ENCODE results near the gene PTPN12.

PTPN12 gene

DNA sequence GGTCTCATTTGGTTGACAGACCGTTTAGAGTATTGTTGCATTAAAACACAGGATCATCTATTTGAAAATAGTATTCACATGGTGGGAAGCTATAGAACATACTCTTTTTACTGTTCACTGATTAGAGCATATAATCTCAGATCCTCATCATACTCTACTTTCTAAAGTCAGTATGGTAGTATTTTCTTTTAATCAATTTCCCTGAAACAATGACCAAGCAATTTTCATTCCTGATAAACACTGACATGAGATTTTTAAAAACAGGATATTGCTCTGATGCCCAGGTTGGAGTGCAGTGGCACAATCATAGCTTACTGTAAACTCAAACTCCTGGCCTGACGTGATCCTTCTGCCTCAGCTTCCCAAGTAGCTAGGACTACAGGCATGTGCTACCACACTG, 63.9 kb downstream of the PTPN12 start:
- Histone ChIP-seq H3K27me3 (replicated peaks in 2 of 5; ENCODE audit: control insufficient read depth in 4 of 5, insufficient read depth in 5 of 5, low read length in 4 of 5) (no peaks in the 10 kb centered on the region), H3K4me1 (ENCODE audit: control extremely low read depth in 1 of 4, control insufficient read depth in 4 of 4, insufficient read depth in 4 of 4, low read length in 3 of 4) (peaks cover 0 to 15% (median 4%) of the 10 kb centered on the region in 4 experiments), H3K9me3 (ENCODE audit: control extremely low read depth in 1 of 5, control insufficient read depth in 4 of 5, insufficient read depth in 2 of 5, low read depth in 1 of 5, low read length in 4 of 5) (no peaks in the 10 kb centered on the region), H3K27ac (ENCODE audit: insufficient read depth in 1 of 2, low read depth in 1 of 2, low read length in 2 of 2, poor library complexity in 1 of 2, severe bottlenecking in 2 of 2) (no peak overlapping the region), H3K36me3 (ENCODE audit: control insufficient read depth in 4 of 4, insufficient read depth in 4 of 4, low read length in 3 of 4) (peaks cover 4 to 17% (median 9%) of the 10 kb centered on the region in 4 experiments), H3K4me3 (ENCODE audit: control insufficient read depth in 1 of 7, extremely low read depth in 1 of 7, insufficient read depth in 4 of 7, low read depth in 2 of 7, low read length in 6 of 7) (no peak overlapping the region)
- ChIA-PET CTCF (interaction anchor here (1.3 kb wide), 1 partner anchor 160 kb away, joined by 4 read pairs; no protein-coding TSS in a partner anchor), POLR2A (no interaction called here)
- WGBS (ENCODE audit: insufficient coverage), result 89% methylated on average over 1 of the region's 2 CpGs
- DNase-seq, result no peak

DNA sequence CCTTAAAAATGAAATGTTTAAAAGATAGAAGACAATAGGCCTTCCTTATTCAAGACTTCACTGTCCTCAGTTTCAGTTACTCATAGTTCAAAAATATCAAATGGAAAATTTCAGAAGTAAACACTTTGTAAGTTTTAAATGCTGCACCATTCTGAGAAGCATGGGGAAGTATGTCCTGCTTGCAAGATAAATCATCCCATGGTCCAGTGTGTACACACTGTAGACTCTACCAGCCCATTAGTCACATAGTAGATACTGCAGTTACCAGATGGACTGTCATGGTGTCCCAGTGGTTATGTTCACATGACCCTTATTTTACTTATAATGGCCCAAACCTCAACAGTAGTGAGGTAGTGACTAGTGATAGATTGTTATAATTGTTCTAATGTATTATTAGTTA, 69.5 kb downstream of the PTPN12 start:
- POLR2A ChIA-PET, result no interaction called here
- peaks cover 4 to 16% (median 13%) of the 10 kb centered on the region in 4 experiments for H3K36me3 ChIP-seq (ENCODE audit: control insufficient read depth in 4 of 4, insufficient read depth in 4 of 4, low read length in 3 of 4)
- no peaks in the 10 kb centered on the region for H3K27me3 ChIP-seq (replicated peaks in 2 of 5; ENCODE audit: control insufficient read depth in 4 of 5, insufficient read depth in 5 of 5, low read length in 4 of 5)
- no peaks in the 10 kb centered on the region for H3K9me3 ChIP-seq (ENCODE audit: control extremely low read depth in 1 of 5, control insufficient read depth in 4 of 5, insufficient read depth in 2 of 5, low read depth in 1 of 5, low read length in 4 of 5)
- no peak overlapping the region for H3K27ac ChIP-seq (ENCODE audit: insufficient read depth in 1 of 2, low read depth in 1 of 2, low read length in 2 of 2, poor library complexity in 1 of 2, severe bottlenecking in 2 of 2)
- CTCF ChIA-PET, result no interaction called here
- no peak overlapping the region for H3K4me3 ChIP-seq (ENCODE audit: control insufficient read depth in 1 of 7, extremely low read depth in 1 of 7, insufficient read depth in 4 of 7, low read depth in 2 of 7, low read length in 6 of 7)
- peaks cover 0 to 3% (median 0%) of the 10 kb centered on the region in 4 experiments for H3K4me1 ChIP-seq (ENCODE audit: control extremely low read depth in 1 of 4, control insufficient read depth in 4 of 4, insufficient read depth in 4 of 4, low read length in 3 of 4)
- DNase-seq, result no peak

DNA sequence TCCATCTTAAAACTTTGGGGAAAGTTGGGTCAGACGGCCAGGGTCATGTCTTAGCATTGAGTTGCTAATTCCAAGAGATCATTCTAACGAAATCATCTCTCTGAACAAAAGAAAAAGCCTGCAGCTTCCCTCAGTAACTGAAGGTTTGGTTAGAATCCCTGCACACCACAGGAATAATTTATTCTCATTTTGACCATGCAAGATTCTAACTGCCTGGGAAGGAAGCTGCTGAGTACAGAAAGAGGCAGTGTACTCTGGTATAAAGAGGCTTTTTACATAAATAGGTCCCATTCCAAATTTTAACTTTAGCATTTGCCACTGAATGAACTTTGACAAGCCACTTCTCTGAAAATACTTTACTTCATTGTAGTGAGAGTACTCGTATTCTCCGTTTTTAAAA, 82.2 kb downstream of the PTPN12 start:
- Histone ChIP-seq H3K4me1 (ENCODE audit: control extremely low read depth in 1 of 4, control insufficient read depth in 4 of 4, insufficient read depth in 4 of 4, low read length in 3 of 4) (peaks cover 0 to 6% (median 0%) of the 10 kb centered on the region in 4 experiments), H3K4me3 (ENCODE audit: control insufficient read depth in 1 of 7, extremely low read depth in 1 of 7, insufficient read depth in 4 of 7, low read depth in 2 of 7, low read length in 6 of 7) (no peak overlapping the region), H3K9me3 (ENCODE audit: control extremely low read depth in 1 of 5, control insufficient read depth in 4 of 5, insufficient read depth in 2 of 5, low read depth in 1 of 5, low read length in 4 of 5) (no peaks in the 10 kb centered on the region), H3K27ac (ENCODE audit: insufficient read depth in 1 of 2, low read depth in 1 of 2, low read length in 2 of 2, poor library complexity in 1 of 2, severe bottlenecking in 2 of 2) (no peak overlapping the region), H3K27me3 (replicated peaks in 2 of 5; ENCODE audit: control insufficient read depth in 4 of 5, insufficient read depth in 5 of 5, low read length in 4 of 5) (no peaks in the 10 kb centered on the region), H3K36me3 (ENCODE audit: control insufficient read depth in 4 of 4, insufficient read depth in 4 of 4, low read length in 3 of 4) (peaks cover 5 to 26% (median 10%) of the 10 kb centered on the region in 4 experiments)
- CTCF ChIA-PET, result interaction anchor here (1.6 kb wide), 1 partner anchor 141 kb away, joined by 3 read pairs; no protein-coding TSS in a partner anchor
- DNase-seq, result no peak
- POLR2A ChIA-PET, result no interaction called here
- WGBS (ENCODE audit: insufficient coverage), result 100% methylated on average over 2 of the region's 4 CpGs

DNA sequence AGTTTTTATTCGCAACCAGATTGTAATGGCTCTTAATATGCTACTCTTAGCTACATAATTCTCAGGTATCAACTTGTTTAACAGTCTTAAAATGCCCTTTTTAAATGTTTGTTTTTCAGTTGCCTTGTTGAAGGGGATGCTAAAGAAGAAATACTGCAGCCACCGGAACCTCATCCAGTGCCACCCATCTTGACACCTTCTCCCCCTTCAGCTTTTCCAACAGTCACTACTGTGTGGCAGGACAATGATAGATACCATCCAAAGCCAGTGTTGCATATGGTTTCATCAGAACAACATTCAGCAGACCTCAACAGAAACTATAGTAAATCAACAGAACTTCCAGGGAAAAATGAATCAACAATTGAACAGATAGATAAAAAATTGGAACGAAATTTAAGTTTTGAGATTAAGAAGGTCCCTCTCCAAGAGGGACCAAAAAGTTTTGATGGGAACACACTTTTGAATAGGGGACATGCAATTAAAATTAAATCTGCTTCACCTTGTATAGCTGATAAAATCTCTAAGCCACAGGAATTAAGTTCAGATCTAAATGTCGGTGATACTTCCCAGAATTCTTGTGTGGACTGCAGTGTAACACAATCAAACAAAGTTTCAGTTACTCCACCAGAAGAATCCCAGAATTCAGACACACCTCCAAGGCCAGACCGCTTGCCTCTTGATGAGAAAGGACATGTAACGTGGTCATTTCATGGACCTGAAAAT, 89.7 kb downstream of the PTPN12 start:
- Histone ChIP-seq H3K9me3 (ENCODE audit: control extremely low read depth in 1 of 5, control insufficient read depth in 4 of 5, insufficient read depth in 2 of 5, low read depth in 1 of 5, low read length in 4 of 5) (no peaks in the 10 kb centered on the region), H3K36me3 (ENCODE audit: control insufficient read depth in 4 of 4, insufficient read depth in 4 of 4, low read length in 3 of 4) (peaks cover 6 to 27% (median 19%) of the 10 kb centered on the region in 4 experiments), H3K27me3 (replicated peaks in 2 of 5; ENCODE audit: control insufficient read depth in 4 of 5, insufficient read depth in 5 of 5, low read length in 4 of 5) (no peaks in the 10 kb centered on the region), H3K27ac (ENCODE audit: insufficient read depth in 1 of 2, low read depth in 1 of 2, low read length in 2 of 2, poor library complexity in 1 of 2, severe bottlenecking in 2 of 2) (no peak overlapping the region), H3K4me3 (ENCODE audit: control insufficient read depth in 1 of 7, extremely low read depth in 1 of 7, insufficient read depth in 4 of 7, low read depth in 2 of 7, low read length in 6 of 7) (no peak overlapping the region), H3K4me1 (ENCODE audit: control extremely low read depth in 1 of 4, control insufficient read depth in 4 of 4, insufficient read depth in 4 of 4, low read length in 3 of 4) (no peaks in the 10 kb centered on the region)
- CTCF ChIA-PET, result interaction anchor here (1.9 kb wide), 1 partner anchor 18 kb away, joined by 6 read pairs; no protein-coding TSS in a partner anchor
- DNase-seq, result no peak
- WGBS (ENCODE audit: insufficient coverage), result 98% methylated on average over 4 of the region's 6 CpGs
- POLR2A ChIA-PET, result no interaction called here

DNA sequence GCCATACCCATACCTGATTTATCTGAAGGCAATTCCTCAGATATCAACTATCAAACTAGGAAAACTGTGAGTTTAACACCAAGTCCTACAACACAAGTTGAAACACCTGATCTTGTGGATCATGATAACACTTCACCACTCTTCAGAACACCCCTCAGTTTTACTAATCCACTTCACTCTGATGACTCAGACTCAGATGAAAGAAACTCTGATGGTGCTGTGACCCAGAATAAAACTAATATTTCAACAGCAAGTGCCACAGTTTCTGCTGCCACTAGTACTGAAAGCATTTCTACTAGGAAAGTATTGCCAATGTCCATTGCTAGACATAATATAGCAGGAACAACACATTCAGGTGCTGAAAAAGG, 90.2 kb downstream of the PTPN12 start:
- Histone ChIP-seq H3K4me1 (ENCODE audit: control extremely low read depth in 1 of 4, control insufficient read depth in 4 of 4, insufficient read depth in 4 of 4, low read length in 3 of 4) (no peaks in the 10 kb centered on the region), H3K9me3 (ENCODE audit: control extremely low read depth in 1 of 5, control insufficient read depth in 4 of 5, insufficient read depth in 2 of 5, low read depth in 1 of 5, low read length in 4 of 5) (no peaks in the 10 kb centered on the region), H3K27me3 (replicated peaks in 2 of 5; ENCODE audit: control insufficient read depth in 4 of 5, insufficient read depth in 5 of 5, low read length in 4 of 5) (no peaks in the 10 kb centered on the region), H3K27ac (ENCODE audit: insufficient read depth in 1 of 2, low read depth in 1 of 2, low read length in 2 of 2, poor library complexity in 1 of 2, severe bottlenecking in 2 of 2) (no peak overlapping the region), H3K4me3 (ENCODE audit: control insufficient read depth in 1 of 7, extremely low read depth in 1 of 7, insufficient read depth in 4 of 7, low read depth in 2 of 7, low read length in 6 of 7) (no peak overlapping the region), H3K36me3 (ENCODE audit: control insufficient read depth in 4 of 4, insufficient read depth in 4 of 4, low read length in 3 of 4) (peaks cover 6 to 23% (median 16%) of the 10 kb centered on the region in 4 experiments)
- POLR2A ChIA-PET, result no interaction called here
- DNase-seq, result no peak
- CTCF ChIA-PET, result interaction anchor here (1.9 kb wide), 1 partner anchor 18 kb away, joined by 6 read pairs; no protein-coding TSS in a partner anchor

DNA sequence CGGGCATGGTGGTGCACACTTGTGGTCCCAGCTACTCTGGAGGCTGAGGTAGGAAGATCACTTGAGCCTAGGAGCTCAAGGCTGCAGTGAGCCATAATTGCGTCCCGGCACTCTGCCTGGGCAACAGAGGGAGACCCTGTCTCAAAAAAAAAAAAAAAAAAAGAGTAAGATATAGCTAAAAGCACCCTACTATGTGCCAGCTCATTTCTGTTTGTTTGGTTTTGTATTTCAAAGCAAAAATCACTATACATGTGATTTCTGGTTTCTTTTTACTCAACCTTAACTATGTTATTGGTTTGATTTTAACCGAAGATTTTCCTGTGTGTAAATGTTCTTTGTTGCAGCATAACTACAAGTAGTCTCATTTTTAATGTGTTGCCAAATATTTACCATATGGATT, 92.7 kb downstream of the PTPN12 start:
- CTCF ChIA-PET, result no interaction called here
- Histone ChIP-seq H3K4me1 (ENCODE audit: control extremely low read depth in 1 of 4, control insufficient read depth in 4 of 4, insufficient read depth in 4 of 4, low read length in 3 of 4) (no peaks in the 10 kb centered on the region), H3K9me3 (ENCODE audit: control extremely low read depth in 1 of 5, control insufficient read depth in 4 of 5, insufficient read depth in 2 of 5, low read depth in 1 of 5, low read length in 4 of 5) (no peaks in the 10 kb centered on the region), H3K27me3 (replicated peaks in 2 of 5; ENCODE audit: control insufficient read depth in 4 of 5, insufficient read depth in 5 of 5, low read length in 4 of 5) (no peaks in the 10 kb centered on the region), H3K27ac (ENCODE audit: insufficient read depth in 1 of 2, low read depth in 1 of 2, low read length in 2 of 2, poor library complexity in 1 of 2, severe bottlenecking in 2 of 2) (no peak overlapping the region), H3K4me3 (ENCODE audit: control insufficient read depth in 1 of 7, extremely low read depth in 1 of 7, insufficient read depth in 4 of 7, low read depth in 2 of 7, low read length in 6 of 7) (no peak overlapping the region), H3K36me3 (ENCODE audit: control insufficient read depth in 4 of 4, insufficient read depth in 4 of 4, low read length in 3 of 4) (peaks cover 9 to 23% (median 17%) of the 10 kb centered on the region in 4 experiments)
- DNase-seq, result no peak
- no CpG with 5 or more reads among the region's 4 CpGs for WGBS (ENCODE audit: insufficient coverage)
- POLR2A ChIA-PET, result no interaction called here

DNA sequence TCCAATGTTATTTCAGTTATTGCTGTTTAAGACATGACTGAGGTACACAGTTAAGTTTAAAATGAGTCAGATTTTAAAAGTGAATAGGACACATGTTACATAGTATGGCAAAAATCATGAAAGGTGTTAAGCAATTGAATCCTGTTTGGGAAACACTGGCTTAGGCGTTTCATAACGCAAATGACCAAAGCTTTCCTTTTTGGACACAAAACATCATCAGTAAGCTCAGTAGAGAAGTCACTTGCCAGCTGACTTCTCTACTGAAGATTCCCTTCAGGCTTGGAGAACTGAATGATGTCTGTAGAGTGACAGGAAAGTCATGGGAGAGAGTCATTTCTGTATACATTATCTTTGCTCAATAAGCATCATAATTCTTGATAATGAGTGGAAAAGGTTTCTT, 94.7 kb downstream of the PTPN12 start:
- no peak overlapping the region for H3K27ac ChIP-seq (ENCODE audit: insufficient read depth in 1 of 2, low read depth in 1 of 2, low read length in 2 of 2, poor library complexity in 1 of 2, severe bottlenecking in 2 of 2)
- CTCF ChIA-PET, result interaction anchor here (1.2 to 1.6 kb wide), 2 partner anchors 20 to 82 kb away, joined by 3 to 6 read pairs; no protein-coding TSS in a partner anchor
- no CpG with 5 or more reads among the region's 2 CpGs for WGBS (ENCODE audit: insufficient coverage)
- DNase-seq, result no peak
- no peaks in the 10 kb centered on the region for H3K9me3 ChIP-seq (ENCODE audit: control extremely low read depth in 1 of 5, control insufficient read depth in 4 of 5, insufficient read depth in 2 of 5, low read depth in 1 of 5, low read length in 4 of 5)
- H3K4me3 ChIP-seq (ENCODE audit: control insufficient read depth in 1 of 7, extremely low read depth in 1 of 7, insufficient read depth in 4 of 7, low read depth in 2 of 7, low read length in 6 of 7), result no peak overlapping the region
- no peaks in the 10 kb centered on the region for H3K27me3 ChIP-seq (replicated peaks in 2 of 5; ENCODE audit: control insufficient read depth in 4 of 5, insufficient read depth in 5 of 5, low read length in 4 of 5)
- POLR2A ChIA-PET, result no interaction called here
- no peaks in the 10 kb centered on the region for H3K4me1 ChIP-seq (ENCODE audit: control extremely low read depth in 1 of 4, control insufficient read depth in 4 of 4, insufficient read depth in 4 of 4, low read length in 3 of 4)
- peaks cover 7 to 18% (median 15%) of the 10 kb centered on the region in 4 experiments for H3K36me3 ChIP-seq (ENCODE audit: control insufficient read depth in 4 of 4, insufficient read depth in 4 of 4, low read length in 3 of 4)

Measured in common myeloid progenitor, CD34-positive (primary cell).